OCI-LY7 (cell line): Measurements from ENCODE around the gene KBTBD8.

Source experiments
- CTCF ChIP-seq: fragments of 200-600 bp; sonication (generic); conservative IDR thresholded peaks from 2 replicates; pipeline ENCODE4 v1.5.1; 2014; ENCODE audit warnings: mild to moderate bottlenecking, antibody characterized with exemption, low read length, moderate library complexity, mixed read lengths
- EZH2phosphoT487 ChIP-seq: fragments of 200-600 bp; sonication (generic); IDR thresholded peaks from 2 replicates; pipeline ENCODE4 v1.6.1; 2018; ENCODE audit warnings: low read depth, borderline replicate concordance, mild to moderate bottlenecking, mixed run types, antibody characterized with exemption, low read length, moderate library complexity, mixed read lengths

GRCh38 chr3:67001086-67001861 is 3.2 kb downstream of the KBTBD8 start:
- TF ChIP-seq CTCF (no peak), EZH2phosphoT487 (no peak)
